HepG2 (cell line): ENCODE measurements around the gene ZNF629. TPM values are rescaled to one million over a fixed set of nuclear protein-coding genes. Genes with fewer than 3 reads are reported as not detected.

Experiments
- ATAC-seq: fragments of 200-7000 bp; cut with Tn5 transposase; 3 replicates; pipeline ENCODE4 v1.9.1; 2020; ENCODE audit warnings: mild to moderate bottlenecking, moderate library complexity
- BruUV-seq: library from RNA; stranded (reverse); fragments of 400-500 nt; replicated peaks from 2 replicates; lab custom pipeline; 2021; lab: Mats Ljungman, UMichigan
- CTCF ChIA-PET: fragments of 300-600 bp; formaldehyde crosslinking; extraction: SDS; loops from one replicate; lab custom pipeline; 2021; ENCODE audit warnings: low total read pairs, inconsistent platforms, low intra/inter-chr PET ratio; lab: Yijun Ruan, JAX
- POLR2A ChIA-PET: fragments of 350-600 bp; sonication (Branson Sonifier 250); formaldehyde crosslinking; loops from one replicate; lab custom pipeline; 2020; ENCODE audit warnings: antibody characterized with exemption, inconsistent platforms; lab: Yijun Ruan, JAX
- DNase-seq: peaks from one replicate; pipeline ENCODE4 v3.0.0-alpha.2; 2015; ENCODE audit warnings: low spot score
- FAIRE-seq: peaks from 3 replicates; lab custom pipeline; 2011; peaks lifted over from hg19 to GRCh38; lab: Jason Lieb, UNC
- H2AFZ ChIP-seq: one replicate; pipeline ENCODE4 v1.6.1; 2011; ENCODE audit warnings: low read length, inconsistent platforms
- H3K27ac ChIP-seq: fragments of 300-600 bp; 3 replicates; pipeline ENCODE4 v1.8.0; 2011; ENCODE audit warnings: mixed run types, mild to moderate bottlenecking, mixed read lengths, low read length, inconsistent platforms; ENCODE audit not compliant: insufficient read depth; ENCODE audit errors: extremely low read length
- H3K27me3 ChIP-seq, 2 experiments: fragments of 200-600 bp in 1 of 2; 2 replicates in 1 of 2; 3 replicates in 1 of 2; pipeline versions ENCODE4 v1.6.0 to v1.8.0; 2011; ENCODE audit warnings: low read length in 2 of 2, mild to moderate bottlenecking in 2 of 2, moderate library complexity in 2 of 2, inconsistent platforms in 1 of 2; ENCODE audit not compliant: insufficient read depth in 2 of 2, control insufficient read depth in 1 of 2
- H3K36me3 ChIP-seq, 2 experiments: fragments of 200-600 bp in 1 of 2; replicated peaks in 1 of 2; 2 replicates in 1 of 2; 3 replicates in 1 of 2; pipeline versions ENCODE4 v1.5.1 to v1.8.0; 2011; ENCODE audit warnings: low read length in 2 of 2, inconsistent platforms in 1 of 2; ENCODE audit not compliant: insufficient read depth in 2 of 2, control insufficient read depth in 1 of 2
- H3K4me1 ChIP-seq: 2 replicates; pipeline ENCODE4 v1.5.1; 2012; ENCODE audit warnings: low read length, inconsistent platforms; ENCODE audit not compliant: insufficient read depth
- H3K4me2 ChIP-seq: 2 replicates; pipeline ENCODE4 v1.6.0; 2011; ENCODE audit warnings: low read depth, low read length, inconsistent platforms
- H3K4me3 ChIP-seq, 3 experiments: fragments of 200-600 bp in 1 of 3; sonication (generic), shearing (Covaris generic) in 1 of 3; replicated peaks in 1 of 3; 2 replicates each; pipeline ENCODE4 v1.5.1; 2011 to 2016; ENCODE audit warnings: low read length in 3 of 3, inconsistent platforms in 2 of 3, low read depth in 2 of 3, mild to moderate bottlenecking in 2 of 3, control low read depth in 1 of 3, mixed read lengths in 1 of 3; ENCODE audit not compliant: insufficient read depth in 1 of 3
- H3K79me2 ChIP-seq: one replicate; pipeline ENCODE4 v1.6.1; 2011; ENCODE audit warnings: low read length, inconsistent platforms; ENCODE audit not compliant: insufficient read depth
- H3K9ac ChIP-seq: 2 replicates; pipeline ENCODE4 v1.6.0; 2011; ENCODE audit warnings: mild to moderate bottlenecking, low read depth, low read length, inconsistent platforms; ENCODE audit not compliant: insufficient read depth
- H3K9me3 ChIP-seq: 2 replicates; pipeline ENCODE4 v1.5.1; 2012; ENCODE audit warnings: mild to moderate bottlenecking, low read length
- H4K20me1 ChIP-seq: 2 replicates; pipeline ENCODE4 v1.6.0; 2011; ENCODE audit warnings: inconsistent platforms, mild to moderate bottlenecking, low read length, moderate library complexity; ENCODE audit not compliant: insufficient read depth
- GABPB1 ChIP-seq: IDR thresholded peaks from 2 replicates; pipeline ENCODE4 v1.6.1; 2016; ENCODE audit warnings: mild to moderate bottlenecking, missing genetic modification reagents, moderate library complexity, missing compliant biosample characterization
- HMG20A ChIP-seq: IDR thresholded peaks from 2 replicates; pipeline ENCODE4 v1.6.1; 2016; ENCODE audit warnings: borderline replicate concordance
- PHF8 ChIP-seq: sonication (generic); formaldehyde crosslinking; IDR thresholded peaks from 2 replicates; pipeline ENCODE4 v1.5.0; 2020; ENCODE audit warnings: missing genetic modification reagents
- POLR2AphosphoS5 ChIP-seq: IDR thresholded peaks from 2 replicates; pipeline ENCODE4 v1.6.1; 2012; ENCODE audit warnings: low read depth, low read length
- RXRB ChIP-seq: IDR thresholded peaks from 2 replicates; pipeline ENCODE4 v1.6.1; 2016; ENCODE audit warnings: borderline replicate concordance, missing genetic modification reagents, missing compliant biosample characterization
- SNAPC4 ChIP-seq: sonication (generic); formaldehyde crosslinking; IDR thresholded peaks from 2 replicates; pipeline ENCODE4 v1.4.0; 2020; ENCODE audit warnings: mild to moderate bottlenecking, missing genetic modification reagents
- SP4 ChIP-seq: sonication (generic); formaldehyde crosslinking; IDR thresholded peaks from 2 replicates; pipeline ENCODE4 v1.8.1; 2023; ENCODE audit warnings: mild to moderate bottlenecking, missing genetic modification reagents
- ZBTB33 ChIP-seq: sonication (generic); formaldehyde crosslinking; IDR thresholded peaks from 2 replicates; pipeline ENCODE4 v1.4.0; 2020; ENCODE audit warnings: missing genetic modification reagents
- ZBTB38 ChIP-seq: sonication (generic); formaldehyde crosslinking; IDR thresholded peaks from 2 replicates; pipeline ENCODE4 v1.5.1; 2020; ENCODE audit warnings: mild to moderate bottlenecking, missing genetic modification reagents
- ZMYM2 ChIP-seq: sonication (generic); formaldehyde crosslinking; IDR thresholded peaks from 2 replicates; pipeline ENCODE4 v1.8.0; 2022; ENCODE audit warnings: mild to moderate bottlenecking, missing genetic modification reagents
- ZNF333 ChIP-seq: sonication (generic); formaldehyde crosslinking; IDR thresholded peaks from 2 replicates; pipeline ENCODE4 v1.4.0; 2020; ENCODE audit warnings: mild to moderate bottlenecking, missing genetic modification reagents, borderline replicate concordance
- ZNF550 ChIP-seq: sonication (generic); formaldehyde crosslinking; IDR thresholded peaks from 2 replicates; pipeline ENCODE4 v1.4.0; 2020; ENCODE audit warnings: mild to moderate bottlenecking, missing genetic modification reagents, borderline replicate concordance
- ZNF687 ChIP-seq: sonication (generic); formaldehyde crosslinking; IDR thresholded peaks from 2 replicates; pipeline ENCODE4 v1.5.1; 2020; ENCODE audit warnings: mild to moderate bottlenecking, missing genetic modification reagents, moderate library complexity
- WGBS: methylation state at CpG from one replicate; pipeline ENCODE4 v1.1.6; 2017; ENCODE audit warnings: low lambda C conversion rate; 5-methylcytosine and 5-hydroxymethylcytosine counted together
- in situ Hi-C: cut with HindIII; loops from 2 replicates; pipeline ENCODE4 v1.10.0; 2017; ENCODE audit warnings: low pct_unique_long_range_greater_than_20kb; ENCODE audit not compliant: extremely low pct_ligation_motif_present
- intact Hi-C: fragments of 100-400 bp; cut with micrococcal nuclease; formaldehyde crosslinking; loops from one replicate; pipeline ENCODE4 v1.10.0; 2022; ENCODE audit not compliant: unreplicated experiment
- polyA plus RNA-seq, 8 experiments: library from polyadenylated mRNA; depleted of rRNA in 3 of 8; stranded (reverse) in 7 of 8; unstranded in 1 of 8; fragments of >200 nt; fragmentation: Illumina TruSeq in 4 of 8; extraction: Trizol in 4 of 8; gene quantifications; 2 replicates each; pipeline versions ENCODE4 v1.2.1 to v1.2.3, GENCODE V29; 2011 to 2016; ENCODE audit warnings: low read depth in 4 of 8, missing spikeins in 1 of 8, mixed read lengths in 1 of 8; ENCODE audit not compliant: insufficient read depth in 1 of 8
- total RNA-seq, 5 experiments: library from RNA; depleted of rRNA; stranded (reverse); fragments of >200 nt; fragmentation: Illumina TruSeq; extraction: Trizol; gene quantifications; 2 replicates each; pipeline ENCODE4 v1.2.3, GENCODE V29; 2016; ENCODE audit warnings: low read depth in 1 of 5

The ZNF629 gene
- total and polyA plus RNA-seq, 2 of the 13 experiments (the other 11 are each of a cell fraction or from before 2014, with no cell fraction given) = 6.1 to 16.5 TPM

GRCh38 chr16:30820952-30821421, 34.0 kb upstream of the ZNF629 start:
- Histone ChIP-seq H3K4me2 (peak overlapping the region; percentile 17), H3K9me3 (no peaks in the 10 kb centered on the region), H3K27me3 (0 out of 5 replicates have a peak, but pooled peaks cover 0 to 1% of the 10 kb centered on the region in 2 experiments), H3K27ac (no peak overlapping the region), H3K36me3 (no peaks in the 10 kb centered on the region), H3K79me2 (no peaks in the 10 kb centered on the region), H3K4me1 (peaks cover 47% of the 10 kb centered on the region), H2AFZ (peak overlapping the region; percentile 7), H4K20me1 (no peaks in the 10 kb centered on the region), H3K9ac (no peak overlapping the region), H3K4me3 (no peak overlapping the region)
- ChIA-PET CTCF (no interaction called here), POLR2A (no interaction called here)
- DNase-seq (no peak), ATAC-seq (peak; percentile 20; the same call in 2 of the 3 replicates), FAIRE-seq (no peak)
- 56% methylated on average over 23 of the region's 34 CpGs for WGBS
- intact Hi-C loops = no loop called here
- in situ Hi-C loops = no loop called here
- no TSS peak for BruUV-seq
- peak; percentile 45; the same call in 1 of the 2 replicates for TF ChIP-seq GABPB1
- TF ChIP-seq POLR2AphosphoS5 = no peak
- TF ChIP-seq RXRB = no peak
- TF ChIP-seq PHF8 (CRISPR knock-in tag) = 0 out of 2 replicates have a peak, but pooled peaks have one; percentile 12
- no peak for TF ChIP-seq ZNF333 (CRISPR knock-in tag)
- TF ChIP-seq HMG20A (CRISPR knock-in tag) = no peak
- TF ChIP-seq ZBTB38 (CRISPR knock-in tag) = 0 out of 2 replicates have a peak, but pooled peaks have one; percentile 12
- no peak for TF ChIP-seq SNAPC4 (CRISPR knock-in tag)
- TF ChIP-seq ZMYM2 = no peak
- TF ChIP-seq ZNF550 (CRISPR knock-in tag) = 0 out of 2 replicates have a peak, but pooled peaks have one; percentile 31
- peak; percentile 32; the same call in 1 of the 2 replicates for TF ChIP-seq ZNF687 (CRISPR knock-in tag)
- peak; percentile 54; the same call in 1 of the 2 replicates for TF ChIP-seq ZBTB33 (CRISPR knock-in tag)
- 0 out of 2 replicates have a peak, but pooled peaks have one; percentile 10 for TF ChIP-seq SP4 (CRISPR knock-in tag)
